ENCODE results near the gene PHF8. TPM values are rescaled to one million over a fixed set of nuclear protein-coding genes. Genes with fewer than 3 reads are reported as not detected.

PHF8 gene
- polyA plus RNA-seq, 1 donor, result 14.7 TPM

GRCh38 chrX:54012830-54013500 is 31.3 kb downstream of the PHF8 start:
- no peak for DNase-seq

GRCh38 chrX:54007682-54008081 is 36.6 kb downstream of the PHF8 start:
- DNase-seq, result no peak

GRCh38 chrX:53997724-53998123 is 46.5 kb downstream of the PHF8 start:
- DNase-seq, result no peak

- no peak for DNase-seq
Observed at GRCh38 chrX:53992589-53992988, 51.7 kb downstream of the PHF8 start.

GRCh38 chrX:53990171-53990570 is 54.1 kb downstream of the PHF8 start:
- DNase-seq, result no peak

- no peak for DNase-seq
Observed at GRCh38 chrX:53984895-53985294, 59.4 kb downstream of the PHF8 start.

- no peak for DNase-seq
Observed at GRCh38 chrX:53974529-53974928, 69.7 kb downstream of the PHF8 start.

GRCh38 chrX:53969540-53969939 is 74.7 kb downstream of the PHF8 start:
- no peak for DNase-seq

- no peak for DNase-seq
Observed at GRCh38 chrX:53950130-53950733, 94.0 kb downstream of the PHF8 start.

- DNase-seq, result no peak
Observed at GRCh38 chrX:53940180-53940579, 104.1 kb downstream of the PHF8 start.

- no peak for DNase-seq
Observed at GRCh38 chrX:53939127-53939526, 105.1 kb downstream of the PHF8 start.

- no peak for DNase-seq
Observed at GRCh38 chrX:53930515-53931380, 113.5 kb downstream of the PHF8 start.

- DNase-seq, result no peak
Observed at GRCh38 chrX:53926030-53926429, 118.2 kb downstream of the PHF8 start.

GRCh38 chrX:53918702-53919101 is 125.6 kb downstream of the PHF8 start:
- DNase-seq, result no peak

- no peak for DNase-seq
Observed at GRCh38 chrX:53900623-53901022, 143.7 kb downstream of the PHF8 start.

- DNase-seq, result no peak
Observed at GRCh38 chrX:53895270-53895669, 149.0 kb downstream of the PHF8 start.

Other genes starting within 250 kb of the PHF8 start
- gene FAM120C, start 138.8 kb upstream of the PHF8 start, polyA plus RNA-seq (ENCODE audit: insufficient read length), result 8.8 TPM